HUES48 (cell line): ENCODE data around the gene MYO9A.

ENCODE experiments used
- H3K27ac ChIP-seq: one replicate; pipeline ENCODE4 v1.7.0; 2013; ENCODE audit warnings: low read depth, low read length, inconsistent platforms
- H3K27me3 ChIP-seq: 2 replicates; pipeline ENCODE4 v1.6.1; 2013; ENCODE audit warnings: mild to moderate bottlenecking, low read length; ENCODE audit not compliant: control insufficient read depth, insufficient read depth
- H3K36me3 ChIP-seq: 2 replicates; pipeline ENCODE4 v1.6.1; 2013; ENCODE audit warnings: low read length; ENCODE audit not compliant: control insufficient read depth, insufficient read depth
- H3K4me1 ChIP-seq: 2 replicates; pipeline ENCODE4 v1.6.1; 2013; ENCODE audit warnings: mild to moderate bottlenecking, low read length; ENCODE audit not compliant: control insufficient read depth, insufficient read depth
- H3K4me3 ChIP-seq: 2 replicates; pipeline ENCODE4 v1.5.1; 2013; ENCODE audit warnings: mild to moderate bottlenecking, low read depth, low read length
- H3K9ac ChIP-seq: 2 replicates; pipeline ENCODE4 v1.6.1; 2013; ENCODE audit warnings: mild to moderate bottlenecking, low read depth, low read length, moderate library complexity
- H3K9me3 ChIP-seq: 2 replicates; pipeline ENCODE4 v1.6.1; 2013; ENCODE audit warnings: low read length; ENCODE audit not compliant: control insufficient read depth, insufficient read depth

The MYO9A gene

DNA sequence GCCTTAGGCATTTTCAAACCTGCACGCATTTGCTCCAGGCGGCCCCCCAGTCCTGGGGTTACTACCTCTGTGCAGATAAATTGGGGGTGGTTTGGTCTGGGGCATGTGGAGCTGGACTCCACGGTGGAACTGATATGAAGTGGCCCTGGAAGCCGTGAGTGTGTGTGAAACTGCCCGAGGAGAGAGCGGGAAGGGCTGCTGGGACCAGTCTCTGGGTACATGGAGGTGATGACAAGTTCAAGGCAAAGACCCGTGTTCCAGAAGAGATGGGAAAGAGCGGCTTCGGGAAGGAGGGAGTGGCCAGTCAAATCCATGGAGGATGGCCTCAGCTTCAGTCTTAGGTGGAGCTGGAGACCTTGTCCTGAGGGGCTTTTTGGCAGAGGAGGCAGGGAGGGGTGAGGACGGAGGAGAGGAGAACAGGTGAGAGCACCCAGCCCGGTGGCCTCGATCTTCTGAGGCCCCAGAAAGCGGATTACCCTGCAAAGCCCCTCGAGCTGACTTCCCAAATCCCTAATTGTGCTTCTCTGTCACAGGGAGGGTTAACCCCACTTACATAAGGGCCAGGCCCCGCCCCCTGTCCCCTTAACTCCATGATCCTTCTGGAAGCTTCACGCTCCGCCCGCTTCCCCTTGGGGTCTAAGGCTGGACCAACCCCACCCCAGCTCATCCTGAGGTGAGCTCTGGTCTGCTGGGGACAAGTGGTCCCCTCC, 309.5 kb downstream of the MYO9A start:
- Histone ChIP-seq H3K27ac (no peak overlapping the region), H3K4me3 (no peak overlapping the region)

DNA sequence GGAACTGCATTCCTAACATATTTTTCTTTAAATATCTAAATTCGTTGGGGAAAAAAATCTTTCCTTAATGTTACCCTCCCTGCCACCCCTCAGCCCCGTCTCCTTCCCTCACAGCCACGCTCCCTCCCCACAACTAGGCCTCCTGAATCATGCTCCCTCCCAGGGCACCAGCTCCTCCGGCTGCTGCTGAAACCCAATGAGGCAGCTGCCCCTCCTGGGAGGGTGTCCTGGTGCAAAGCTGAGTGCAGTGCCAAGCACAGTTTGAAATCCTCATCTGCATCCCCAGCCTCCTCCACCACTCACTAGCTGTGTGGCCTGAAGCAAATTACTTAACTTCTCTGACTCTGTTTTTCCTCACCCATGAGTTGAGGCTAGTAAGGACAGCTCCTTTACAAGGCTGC, 310.3 kb downstream of the MYO9A start:
- Histone ChIP-seq H3K9me3 (no peaks in the 10 kb centered on the region), H3K9ac (no peak overlapping the region), H3K27ac (peak overlapping the region; percentile 88), H3K4me1 (peaks cover 22% of the 10 kb centered on the region), H3K4me3 (peak overlapping the region; percentile 45; the same call in 1 of the 2 replicates), H3K27me3 (no peaks in the 10 kb centered on the region), H3K36me3 (no peaks in the 10 kb centered on the region)

More for the DNA sequence above, 309.5 kb downstream of the MYO9A start:
- Histone ChIP-seq H3K36me3 (no peaks in the 10 kb centered on the region), H3K27me3 (no peaks in the 10 kb centered on the region), H3K9ac (no peak overlapping the region), H3K9me3 (no peaks in the 10 kb centered on the region), H3K4me1 (peaks cover 22% of the 10 kb centered on the region)

DNA sequence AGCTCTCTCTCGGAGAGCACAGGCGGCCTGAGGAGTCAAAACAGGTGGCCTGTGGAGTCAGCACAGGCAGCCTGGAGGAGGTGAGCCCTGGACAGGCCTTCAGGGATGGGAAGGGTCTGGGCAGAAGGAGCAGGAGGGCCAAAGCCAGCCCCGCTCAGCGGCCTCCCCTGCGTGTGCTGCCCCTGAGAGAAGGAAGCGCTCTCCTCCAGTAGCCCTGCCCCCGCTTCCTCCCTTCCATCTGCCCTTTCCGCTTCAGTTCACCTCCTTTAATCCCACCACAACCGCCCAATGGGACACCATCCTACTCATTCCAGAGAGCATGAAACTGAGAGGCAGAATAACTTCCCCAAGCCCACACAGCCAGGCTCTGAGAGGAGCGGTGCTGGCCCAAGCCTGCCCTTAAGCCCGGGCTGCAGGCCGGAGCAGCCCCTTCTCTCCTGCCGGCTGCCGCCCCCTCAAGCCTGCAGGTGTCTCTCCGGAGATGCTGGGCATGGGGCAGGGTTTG, 310.8 kb downstream of the MYO9A start:
- Histone ChIP-seq H3K27ac (peak overlapping the region; percentile 88), H3K9me3 (no peaks in the 10 kb centered on the region)

DNA sequence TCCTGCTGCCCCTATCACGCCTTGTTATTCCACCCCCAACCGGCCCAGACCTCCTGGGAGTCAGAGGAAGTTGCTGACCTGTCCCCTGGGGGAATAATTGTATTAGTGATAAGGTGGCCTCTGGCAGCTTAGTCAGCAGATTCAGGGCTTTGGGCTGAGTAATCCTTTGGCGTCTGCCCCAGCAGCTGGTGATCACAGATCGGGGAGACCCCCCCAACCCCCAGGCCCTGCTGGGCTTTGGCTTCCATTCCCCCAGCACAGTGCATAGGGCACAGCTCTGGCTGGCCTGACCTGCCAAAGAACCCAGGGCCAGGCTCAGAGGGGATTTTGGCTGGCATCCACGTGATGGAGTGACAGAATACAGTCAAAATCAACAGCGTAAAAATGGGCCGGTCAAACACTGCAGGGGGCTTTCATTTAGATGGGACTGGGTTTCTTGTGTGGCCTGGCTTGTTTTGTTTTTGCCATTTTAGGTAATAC, 311.5 kb downstream of the MYO9A start:
- Histone ChIP-seq H3K9me3 (no peaks in the 10 kb centered on the region), H3K36me3 (no peaks in the 10 kb centered on the region), H3K9ac (no peak overlapping the region), H3K27ac (peak overlapping the region; percentile 88), H3K4me1 (peaks cover 22% of the 10 kb centered on the region), H3K27me3 (no peaks in the 10 kb centered on the region), H3K4me3 (no peak overlapping the region)

More for the DNA sequence above, 310.8 kb downstream of the MYO9A start:
- no peaks in the 10 kb centered on the region for H3K27me3 ChIP-seq
- no peaks in the 10 kb centered on the region for H3K36me3 ChIP-seq
- H3K4me1 ChIP-seq = peaks cover 22% of the 10 kb centered on the region
- no peak overlapping the region for H3K9ac ChIP-seq
- peak overlapping the region; percentile 45 for H3K4me3 ChIP-seq

DNA sequence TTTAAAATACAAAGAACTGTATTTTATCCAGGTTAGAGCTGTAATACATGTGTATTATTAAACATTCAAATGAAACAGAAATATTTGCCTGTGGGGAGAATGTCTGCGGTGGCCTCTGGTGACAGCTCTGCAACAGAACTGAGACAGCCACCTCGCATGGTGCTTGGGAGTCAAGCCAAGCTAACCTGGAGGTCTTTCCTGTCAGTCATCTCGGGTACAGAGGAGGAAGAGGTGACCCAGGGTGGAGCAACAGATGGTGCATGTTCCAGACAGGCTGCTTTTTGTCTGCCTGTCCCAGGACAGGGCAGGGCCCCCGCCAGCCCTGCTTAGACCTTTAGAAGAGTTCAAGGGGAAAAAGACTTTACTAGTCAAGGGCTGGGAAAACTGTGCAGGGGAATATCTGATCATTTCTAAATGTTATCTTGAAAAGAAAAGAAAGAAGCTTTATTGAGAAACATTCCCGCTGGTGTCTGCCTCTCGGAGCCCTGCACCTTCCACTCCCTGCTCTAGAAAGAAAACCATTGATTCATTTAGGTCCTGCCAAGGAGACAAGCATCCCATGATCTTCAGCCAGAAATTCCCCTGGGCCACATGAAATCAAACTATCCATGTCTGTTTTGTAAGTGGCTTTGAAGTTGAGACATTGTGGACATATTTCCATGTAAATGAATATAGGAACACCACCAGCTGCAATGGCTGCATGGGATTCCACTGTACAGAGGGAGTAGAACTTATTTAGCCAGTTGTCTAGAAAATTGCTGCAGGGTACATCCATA, 313.1 kb downstream of the MYO9A start:
- no peak overlapping the region for H3K4me3 ChIP-seq
- H3K9ac ChIP-seq = no peak overlapping the region
- H3K4me1 ChIP-seq = peaks cover 22% of the 10 kb centered on the region

DNA sequence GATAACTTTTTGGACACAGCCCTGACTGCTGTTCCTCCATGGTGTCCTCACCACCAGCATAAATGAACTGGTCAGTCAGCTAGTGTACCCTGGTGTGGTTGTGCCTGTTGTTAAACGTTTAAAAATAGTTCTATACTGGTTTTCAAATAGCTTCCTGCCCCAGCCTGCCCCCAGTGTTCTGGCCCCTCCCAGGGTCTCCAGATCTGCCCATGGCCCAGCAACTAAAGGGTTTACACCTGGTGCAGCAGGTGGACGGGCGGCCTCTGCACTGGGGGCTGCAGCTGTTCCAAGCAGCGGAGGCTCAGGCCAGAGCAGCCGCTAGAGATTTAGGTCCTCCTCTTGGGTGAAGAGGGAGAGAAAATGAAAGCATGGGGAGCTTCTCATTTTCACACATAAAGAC, 313.7 kb downstream of the MYO9A start:
- Histone ChIP-seq H3K4me1 (peaks cover 22% of the 10 kb centered on the region), H3K9ac (no peak overlapping the region), H3K36me3 (no peaks in the 10 kb centered on the region), H3K27ac (no peak overlapping the region), H3K27me3 (no peaks in the 10 kb centered on the region), H3K9me3 (no peaks in the 10 kb centered on the region), H3K4me3 (no peak overlapping the region)

More for the DNA sequence above, 313.1 kb downstream of the MYO9A start:
- Histone ChIP-seq H3K9me3 (no peaks in the 10 kb centered on the region), H3K27me3 (no peaks in the 10 kb centered on the region), H3K27ac (no peak overlapping the region), H3K36me3 (no peaks in the 10 kb centered on the region)

DNA sequence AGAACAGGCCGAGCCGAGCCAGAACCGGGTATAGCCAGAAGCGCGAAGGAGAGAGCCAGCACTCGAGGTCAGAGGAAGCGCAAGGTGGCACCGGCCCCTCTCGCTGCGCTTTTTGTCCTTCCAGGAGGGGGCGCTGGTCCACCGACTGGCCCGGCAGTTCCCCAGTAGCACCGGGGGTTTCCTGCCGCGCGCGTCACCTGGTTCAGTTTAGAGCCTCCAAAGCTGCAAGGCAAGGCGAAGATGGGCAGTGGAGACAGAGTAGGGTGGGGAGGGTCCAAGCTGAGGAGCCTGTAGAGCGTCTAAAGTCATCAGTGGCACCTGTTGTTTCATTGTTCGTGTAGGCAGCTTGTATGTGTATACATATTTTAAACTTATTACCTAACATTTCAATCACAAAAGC, 315.2 kb downstream of the MYO9A start:
- H3K27ac ChIP-seq = no peak overlapping the region
- H3K27me3 ChIP-seq = no peaks in the 10 kb centered on the region
- no peak overlapping the region for H3K4me3 ChIP-seq
- no peaks in the 10 kb centered on the region for H3K9me3 ChIP-seq
- H3K4me1 ChIP-seq = peaks cover 17% of the 10 kb centered on the region
- no peaks in the 10 kb centered on the region for H3K36me3 ChIP-seq
- no peak overlapping the region for H3K9ac ChIP-seq

DNA sequence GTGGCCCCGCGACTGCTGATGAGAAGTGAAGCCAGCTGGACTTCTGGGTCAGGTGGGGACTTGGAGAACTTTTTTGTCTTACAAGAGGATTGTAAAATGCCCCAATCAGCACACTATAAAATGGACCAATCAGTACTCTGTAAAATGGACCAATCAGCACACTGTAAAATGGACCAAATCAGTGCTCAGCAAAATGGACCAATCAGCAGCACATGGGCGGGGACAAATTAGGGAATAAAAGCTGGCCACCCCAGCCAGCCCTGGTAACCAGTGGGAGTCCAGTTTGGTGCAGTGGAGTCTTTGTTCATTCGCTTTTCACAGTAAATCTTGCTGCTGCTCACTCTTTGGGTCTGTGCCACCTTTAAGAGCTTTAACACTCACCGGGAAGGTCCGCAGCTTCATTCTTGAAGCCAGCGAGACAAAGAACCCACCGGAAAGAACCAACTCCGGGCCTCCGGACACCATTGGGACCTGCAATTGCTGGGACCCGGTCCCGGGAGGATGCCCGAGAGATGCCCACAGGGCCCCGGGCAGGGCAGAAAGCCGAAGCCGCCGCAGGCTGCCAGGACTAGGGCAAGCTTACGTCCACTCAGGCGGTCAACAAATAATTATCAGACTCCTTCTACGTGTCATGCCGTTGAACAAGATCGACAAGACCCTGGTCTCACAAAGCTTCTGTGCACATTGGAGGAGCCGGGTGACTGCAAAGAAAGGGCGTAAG, 315.9 kb downstream of the MYO9A start:
- Histone ChIP-seq H3K9ac (no peak overlapping the region), H3K27me3 (no peaks in the 10 kb centered on the region), H3K4me1 (peaks cover 10% of the 10 kb centered on the region), H3K9me3 (no peaks in the 10 kb centered on the region), H3K36me3 (no peaks in the 10 kb centered on the region), H3K4me3 (no peak overlapping the region), H3K27ac (no peak overlapping the region)

DNA sequence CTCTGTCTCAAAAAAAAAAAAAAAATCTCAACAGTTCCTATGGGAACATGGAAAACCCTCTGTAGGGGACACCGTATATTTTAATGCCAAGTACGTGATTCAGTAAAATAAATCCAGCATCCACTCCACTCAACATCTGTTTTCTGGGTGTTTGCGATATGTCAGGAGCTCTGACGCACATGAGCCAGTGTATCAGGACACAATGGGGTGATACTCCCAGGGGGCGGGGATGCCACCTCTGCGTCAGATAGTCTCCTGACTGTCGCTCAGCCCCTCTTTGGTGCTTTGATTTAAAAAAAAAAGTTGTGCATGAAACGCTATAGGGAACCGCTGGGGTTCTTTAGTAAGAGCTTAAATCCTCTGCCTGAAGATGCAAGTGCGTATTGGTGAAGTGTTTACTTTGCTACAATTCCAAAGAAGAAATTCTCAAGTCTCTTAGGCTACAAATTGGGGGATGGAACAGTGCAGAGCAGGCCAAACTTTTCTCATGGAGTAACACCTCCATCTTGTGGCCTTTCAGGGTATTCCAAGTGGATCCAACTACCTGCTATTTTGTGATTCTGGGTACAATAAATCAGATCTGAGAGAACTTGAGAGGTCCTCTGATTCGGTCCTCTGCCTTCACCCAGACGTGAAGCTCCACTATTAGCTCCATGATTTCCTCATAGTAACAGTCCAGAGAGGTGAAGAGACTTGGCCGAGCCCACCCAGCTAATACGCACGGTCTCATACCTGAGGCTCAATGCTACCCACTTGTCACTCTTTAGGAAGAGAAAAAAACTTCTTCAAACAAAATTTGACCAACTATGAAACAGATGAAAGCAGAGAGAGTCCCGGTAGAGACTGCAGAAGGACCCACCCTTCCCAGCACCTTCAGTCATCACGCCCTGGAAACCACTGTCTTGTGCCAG, 316.9 kb downstream of the MYO9A start:
- no peaks in the 10 kb centered on the region for H3K9me3 ChIP-seq
- no peak overlapping the region for H3K4me3 ChIP-seq
- H3K4me1 ChIP-seq = no peaks in the 10 kb centered on the region
- H3K27me3 ChIP-seq = no peaks in the 10 kb centered on the region
- no peaks in the 10 kb centered on the region for H3K36me3 ChIP-seq
- H3K9ac ChIP-seq = no peak overlapping the region
- H3K27ac ChIP-seq = no peak overlapping the region

DNA sequence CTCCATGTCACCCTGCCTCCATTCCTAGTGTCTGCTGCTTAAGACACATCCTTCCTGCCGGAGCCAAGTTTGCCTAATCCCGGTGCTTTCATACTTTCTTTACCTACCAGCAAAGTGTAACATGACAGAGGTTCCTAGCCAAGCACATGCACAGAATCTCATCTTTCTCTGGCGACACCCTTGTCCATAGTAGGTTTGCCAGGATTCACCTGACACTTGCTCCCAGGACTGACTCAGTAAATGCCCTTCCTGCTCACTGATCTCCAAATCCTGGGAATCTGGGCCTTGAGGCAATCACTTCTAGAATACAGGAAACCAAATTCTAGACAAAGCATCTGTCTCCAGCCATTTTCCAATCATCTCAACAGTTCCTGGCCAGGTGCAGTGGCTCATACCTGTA, 317.8 kb downstream of the MYO9A start:
- no peaks in the 10 kb centered on the region for H3K9me3 ChIP-seq
- H3K9ac ChIP-seq = no peak overlapping the region
- no peak overlapping the region for H3K27ac ChIP-seq
- no peaks in the 10 kb centered on the region for H3K36me3 ChIP-seq
- H3K4me3 ChIP-seq = no peak overlapping the region
- no peaks in the 10 kb centered on the region for H3K4me1 ChIP-seq
- H3K27me3 ChIP-seq = no peaks in the 10 kb centered on the region
